PFSK-1 (cell line): ENCODE measurements around the gene COMMD9.

Experiments used
- FOXP2 ChIP-seq: optimal IDR thresholded peaks from 2 replicates; pipeline ENCODE3; 2011; ENCODE audit warnings: borderline replicate concordance, control low read depth, inconsistent platforms; ENCODE audit not compliant: insufficient read depth; ENCODE audit errors: extremely low read length, extremely low read depth
- POLR2AphosphoS5 ChIP-seq: IDR thresholded peaks from 2 replicates; pipeline ENCODE4 v1.6.1; 2012; ENCODE audit warnings: low read depth, mild to moderate bottlenecking, control low read depth, low read length, moderate library complexity
- SIN3A ChIP-seq: IDR thresholded peaks from 2 replicates; pipeline ENCODE4 v1.6.1; 2012; ENCODE audit warnings: mild to moderate bottlenecking, low read length, moderate library complexity, borderline replicate concordance; ENCODE audit not compliant: insufficient read depth
- TAF1 ChIP-seq: IDR thresholded peaks from 2 replicates; pipeline ENCODE4 v1.6.1; 2012; ENCODE audit warnings: low read length, control low read depth, borderline replicate concordance; ENCODE audit not compliant: insufficient read depth
- TF ChIP-seq, protein P1 (sequence below), 2 experiments: IDR thresholded peaks; 2 replicates each; pipeline versions ENCODE4 v1.6.1 to v1.8.0; 2011 to 2012; ENCODE audit warnings: low read depth in 2 of 2, low read length in 2 of 2, control low read depth in 1 of 2, inconsistent platforms in 1 of 2, mild to moderate bottlenecking in 1 of 2, moderate library complexity in 1 of 2; ENCODE audit not compliant: insufficient read depth in 1 of 2

The COMMD9 gene

DNA sequence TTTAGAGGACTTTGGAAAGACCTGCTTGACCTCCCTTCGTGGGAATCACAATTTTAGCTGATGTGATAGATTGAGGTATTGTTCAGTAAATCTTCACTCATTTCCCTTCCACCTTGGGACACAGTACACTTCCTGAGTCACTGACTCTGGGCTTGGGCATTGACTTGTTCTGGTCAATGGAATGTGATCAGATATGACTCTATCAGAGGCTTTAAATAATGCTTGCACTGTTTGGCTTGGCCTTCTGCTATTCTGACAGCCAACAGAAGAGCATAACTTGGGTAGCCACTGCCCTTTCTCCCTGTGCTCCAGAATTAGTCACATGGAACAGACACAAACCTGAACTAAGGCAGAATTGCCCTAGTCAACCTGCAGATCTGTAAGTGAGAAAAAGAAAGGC, 19.4 kb upstream of the COMMD9 start:
- TF ChIP-seq TAF1 = no peak
- TF ChIP-seq FOXP2 = no peak
- no peak for TF ChIP-seq SIN3A
- no peak for TF ChIP-seq POLR2AphosphoS5
- TF ChIP-seq, protein P1, sequence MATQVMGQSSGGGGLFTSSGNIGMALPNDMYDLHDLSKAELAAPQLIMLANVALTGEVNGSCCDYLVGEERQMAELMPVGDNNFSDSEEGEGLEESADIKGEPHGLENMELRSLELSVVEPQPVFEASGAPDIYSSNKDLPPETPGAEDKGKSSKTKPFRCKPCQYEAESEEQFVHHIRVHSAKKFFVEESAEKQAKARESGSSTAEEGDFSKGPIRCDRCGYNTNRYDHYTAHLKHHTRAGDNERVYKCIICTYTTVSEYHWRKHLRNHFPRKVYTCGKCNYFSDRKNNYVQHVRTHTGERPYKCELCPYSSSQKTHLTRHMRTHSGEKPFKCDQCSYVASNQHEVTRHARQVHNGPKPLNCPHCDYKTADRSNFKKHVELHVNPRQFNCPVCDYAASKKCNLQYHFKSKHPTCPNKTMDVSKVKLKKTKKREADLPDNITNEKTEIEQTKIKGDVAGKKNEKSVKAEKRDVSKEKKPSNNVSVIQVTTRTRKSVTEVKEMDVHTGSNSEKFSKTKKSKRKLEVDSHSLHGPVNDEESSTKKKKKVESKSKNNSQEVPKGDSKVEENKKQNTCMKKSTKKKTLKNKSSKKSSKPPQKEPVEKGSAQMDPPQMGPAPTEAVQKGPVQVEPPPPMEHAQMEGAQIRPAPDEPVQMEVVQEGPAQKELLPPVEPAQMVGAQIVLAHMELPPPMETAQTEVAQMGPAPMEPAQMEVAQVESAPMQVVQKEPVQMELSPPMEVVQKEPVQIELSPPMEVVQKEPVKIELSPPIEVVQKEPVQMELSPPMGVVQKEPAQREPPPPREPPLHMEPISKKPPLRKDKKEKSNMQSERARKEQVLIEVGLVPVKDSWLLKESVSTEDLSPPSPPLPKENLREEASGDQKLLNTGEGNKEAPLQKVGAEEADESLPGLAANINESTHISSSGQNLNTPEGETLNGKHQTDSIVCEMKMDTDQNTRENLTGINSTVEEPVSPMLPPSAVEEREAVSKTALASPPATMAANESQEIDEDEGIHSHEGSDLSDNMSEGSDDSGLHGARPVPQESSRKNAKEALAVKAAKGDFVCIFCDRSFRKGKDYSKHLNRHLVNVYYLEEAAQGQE (IDR thresholded peaks at IDR 0.05; ENCODE audit: insufficient read depth in 1 of 2, low read depth in 2 of 2, low read length in 2 of 2) = no peak

DNA sequence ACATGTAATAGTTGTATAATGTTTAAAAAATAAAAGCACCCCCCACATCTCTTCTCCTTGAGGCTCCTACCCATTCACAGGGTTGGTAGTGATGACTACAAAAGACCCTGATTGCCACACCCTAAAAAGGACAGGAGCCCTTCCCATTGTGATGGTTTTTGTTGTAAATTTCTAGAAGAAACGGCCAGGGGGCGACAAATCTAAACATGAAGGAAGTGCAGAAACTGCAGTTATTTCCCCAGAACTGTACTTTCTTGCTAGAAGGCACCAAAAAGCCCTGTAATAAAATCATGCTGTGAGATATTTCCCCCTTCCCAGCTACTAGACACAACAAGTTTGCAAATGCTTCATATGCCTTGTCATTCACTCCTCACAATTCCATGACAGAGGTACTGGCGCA, 17.7 kb upstream of the COMMD9 start:
- no peak for TF ChIP-seq POLR2AphosphoS5
- TF ChIP-seq TAF1 = no peak
- TF ChIP-seq, protein P1 (IDR thresholded peaks at IDR 0.05; ENCODE audit: insufficient read depth in 1 of 2, low read depth in 2 of 2, low read length in 2 of 2) = no peak
- no peak for TF ChIP-seq FOXP2
- TF ChIP-seq SIN3A = no peak

DNA sequence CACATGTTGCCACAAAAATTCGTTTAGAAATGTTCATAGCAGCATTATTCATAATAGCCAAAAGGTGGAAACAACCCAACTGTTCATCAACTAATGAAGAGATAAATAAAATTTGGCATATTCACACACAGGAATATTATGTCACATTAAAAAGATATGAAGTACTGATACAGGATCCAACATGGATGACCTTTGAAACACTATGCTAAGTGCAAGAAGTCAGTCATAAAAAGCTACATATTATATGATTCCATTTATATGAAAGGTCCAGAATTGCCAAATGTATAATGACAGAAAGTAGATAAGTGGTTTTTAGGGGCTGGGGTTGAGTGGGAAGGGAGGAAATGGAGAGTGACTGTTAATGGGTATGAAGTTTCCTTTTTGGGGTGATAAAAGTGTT, 15.8 kb upstream of the COMMD9 start:
- TF ChIP-seq, protein P1 (IDR thresholded peaks at IDR 0.05; ENCODE audit: insufficient read depth in 1 of 2, low read depth in 2 of 2, low read length in 2 of 2) = no peak
- no peak for TF ChIP-seq FOXP2

DNA sequence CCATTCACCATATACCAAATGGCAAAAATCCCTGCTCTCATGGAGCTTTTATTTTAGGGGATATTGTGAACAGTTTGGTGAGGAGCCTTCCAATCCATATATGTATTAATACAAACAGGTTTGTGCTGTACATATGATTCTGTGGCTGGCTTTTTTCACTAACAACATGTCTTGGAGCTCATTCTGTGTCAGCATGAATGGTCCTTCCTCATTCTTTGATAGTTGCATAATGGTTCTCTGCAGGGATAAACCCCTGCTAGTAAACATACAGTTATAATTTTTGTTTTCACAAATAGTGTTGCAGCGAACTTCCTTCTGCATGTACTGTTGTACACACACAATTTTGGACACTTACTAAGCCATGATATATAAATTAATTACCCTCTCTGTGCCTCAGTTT, 15.1 kb upstream of the COMMD9 start:
- TF ChIP-seq, protein P1 (IDR thresholded peaks at IDR 0.05; ENCODE audit: insufficient read depth in 1 of 2, low read depth in 2 of 2, low read length in 2 of 2) = no peak
- TF ChIP-seq TAF1 (no peak), POLR2AphosphoS5 (no peak), FOXP2 (no peak), SIN3A (no peak)

DNA sequence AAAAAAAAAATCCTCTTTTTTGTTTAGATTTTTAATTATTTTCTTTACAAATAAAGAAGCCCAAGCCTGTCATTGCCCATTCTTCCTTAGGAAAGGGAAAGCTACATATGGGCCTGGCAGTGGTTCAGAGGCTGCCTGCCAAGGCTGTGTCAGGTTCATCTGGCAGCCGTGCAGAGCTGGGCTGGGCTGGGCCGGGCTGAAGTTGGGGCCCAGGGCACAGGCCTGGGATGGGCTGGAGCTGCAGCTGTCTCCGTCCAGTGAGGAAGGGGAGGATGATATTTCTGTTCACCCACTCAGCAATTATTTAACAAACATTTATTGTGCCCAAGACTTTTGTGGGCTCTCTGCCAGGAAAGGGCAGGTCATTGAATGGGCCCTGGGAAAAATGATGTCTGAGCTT, 11.4 kb upstream of the COMMD9 start:
- TF ChIP-seq FOXP2 = no peak
- TF ChIP-seq, protein P1 (IDR thresholded peaks at IDR 0.05; ENCODE audit: insufficient read depth in 1 of 2, low read depth in 2 of 2, low read length in 2 of 2) = no peak
- TF ChIP-seq TAF1 = no peak
- TF ChIP-seq POLR2AphosphoS5 = no peak
